Suprapubic skin (tissue), 4 donors: ENCODE measurements around the gene EFCAB6.

Experiments used
- POLR2A ChIP-seq, 2 donors: fragments of 450-650 bp; IDR thresholded peaks; one replicate each; pipeline ENCODE4 v1.6.1; 2017; ENCODE audit warnings: antibody characterized with exemption in 2 of 2, mild to moderate bottlenecking in 2 of 2, moderate library complexity in 2 of 2
- POLR2AphosphoS5 ChIP-seq, 3 donors: sonication (generic); formaldehyde crosslinking; IDR thresholded peaks; one replicate each; pipeline ENCODE4 v1.6.1; 2017; ENCODE audit warnings: antibody characterized with exemption in 3 of 3
- TF ChIP-seq, protein P1 (sequence below), 2 donors: fragments of 200-600 bp in 1 of 2; fragments of 450-650 bp in 1 of 2; sonication (generic) in 1 of 2; IDR thresholded peaks; one replicate each; pipeline ENCODE4 v1.5.1; 2016 to 2019; ENCODE audit warnings: antibody characterized with exemption in 2 of 2, mild to moderate bottlenecking in 1 of 2, moderate library complexity in 1 of 2

DNA sequence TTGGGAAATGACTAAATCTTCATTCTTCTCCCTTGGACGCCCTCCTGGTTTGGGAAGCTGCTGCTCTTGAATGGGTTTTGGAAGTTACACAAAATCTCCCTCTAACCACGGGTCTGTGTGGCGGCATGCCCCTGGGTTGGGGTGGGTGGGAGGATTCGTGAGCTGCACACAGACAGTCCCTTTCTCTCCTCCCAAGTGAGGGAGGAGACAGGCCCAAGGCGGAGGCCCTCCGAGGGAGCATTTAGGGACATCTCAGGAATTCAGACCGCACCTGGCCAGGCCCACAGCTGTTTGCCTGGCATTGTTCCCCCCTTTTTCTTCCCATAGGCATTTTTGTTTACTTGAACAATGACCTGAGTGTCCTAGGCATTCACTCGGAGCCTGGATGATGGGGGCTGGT is 306.2 kb downstream of the EFCAB6 start:
- TF ChIP-seq, protein P1, sequence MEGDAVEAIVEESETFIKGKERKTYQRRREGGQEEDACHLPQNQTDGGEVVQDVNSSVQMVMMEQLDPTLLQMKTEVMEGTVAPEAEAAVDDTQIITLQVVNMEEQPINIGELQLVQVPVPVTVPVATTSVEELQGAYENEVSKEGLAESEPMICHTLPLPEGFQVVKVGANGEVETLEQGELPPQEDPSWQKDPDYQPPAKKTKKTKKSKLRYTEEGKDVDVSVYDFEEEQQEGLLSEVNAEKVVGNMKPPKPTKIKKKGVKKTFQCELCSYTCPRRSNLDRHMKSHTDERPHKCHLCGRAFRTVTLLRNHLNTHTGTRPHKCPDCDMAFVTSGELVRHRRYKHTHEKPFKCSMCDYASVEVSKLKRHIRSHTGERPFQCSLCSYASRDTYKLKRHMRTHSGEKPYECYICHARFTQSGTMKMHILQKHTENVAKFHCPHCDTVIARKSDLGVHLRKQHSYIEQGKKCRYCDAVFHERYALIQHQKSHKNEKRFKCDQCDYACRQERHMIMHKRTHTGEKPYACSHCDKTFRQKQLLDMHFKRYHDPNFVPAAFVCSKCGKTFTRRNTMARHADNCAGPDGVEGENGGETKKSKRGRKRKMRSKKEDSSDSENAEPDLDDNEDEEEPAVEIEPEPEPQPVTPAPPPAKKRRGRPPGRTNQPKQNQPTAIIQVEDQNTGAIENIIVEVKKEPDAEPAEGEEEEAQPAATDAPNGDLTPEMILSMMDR (IDR thresholded peaks at IDR 0.05): no peak
- TF ChIP-seq POLR2AphosphoS5 (IDR thresholded peaks at IDR 0.05) (no peak), POLR2A (IDR thresholded peaks at IDR 0.05) (no peak)
